HCT116 (cell line): ENCODE data around the gene IRAG1. TPM values are rescaled to one million over a fixed set of nuclear protein-coding genes. Genes with fewer than 3 reads are reported as not detected.

ENCODE experiments used
- ATAC-seq: fragments of 200-7000 bp; cut with Tn5 transposase; 2 replicates; pipeline ENCODE4 v1.9.1; 2020; ENCODE audit warnings: mild to moderate bottlenecking, moderate library complexity
- BruUV-seq: library from RNA; stranded (reverse); fragments of 400-500 nt; replicated peaks from 2 replicates; lab custom pipeline; 2021; lab: Mats Ljungman, UMichigan
- CTCF ChIA-PET: fragments of 300-600 bp; sonication (Branson Sonifier 250); formaldehyde crosslinking; loops from one replicate; lab custom pipeline; 2021; ENCODE audit warnings: antibody characterized with exemption; lab: Charles Lee
- POLR2A ChIA-PET: fragments of 300-600, 350-600 bp; sonication (Branson Sonifier 250); formaldehyde crosslinking; loops from one replicate; lab custom pipeline; 2021; ENCODE audit warnings: antibody characterized with exemption; lab: Charles Lee
- RAD21 ChIA-PET, 2 experiments: fragments of 300-600 bp; sonication (Branson Sonifier 250); formaldehyde crosslinking; loops; one replicate each; lab custom pipeline; 2023; ENCODE audit warnings: low total read pairs in 2 of 2; ENCODE audit not compliant: uncharacterized antibody in 2 of 2, unreplicated experiment in 2 of 2, low non-redundant PET in 1 of 2; lab: Charles Lee
- DNase-seq: peaks from one replicate; pipeline ENCODE4 v3.0.0-alpha.2; 2010; ENCODE audit warnings: low read depth, low spot score
- H2AFZ ChIP-seq: fragments of 200-600 bp; shearing (Covaris generic), sonication (generic); 2 replicates; pipeline ENCODE4 v1.6.1; 2017; ENCODE audit warnings: low read depth, mixed run types, mixed read lengths, antibody characterized with exemption, low read length; ENCODE audit not compliant: poor library complexity, severe bottlenecking
- H3K27ac ChIP-seq: 2 replicates; pipeline ENCODE4 v1.5.1; 2012; ENCODE audit warnings: low read depth, low read length
- H3K27me3 ChIP-seq: fragments of 200-600 bp; sonication (generic); 2 replicates; pipeline ENCODE4 v1.6.1; 2016; ENCODE audit warnings: mixed run types, low read length, mixed read lengths; ENCODE audit not compliant: insufficient read depth
- H3K36me3 ChIP-seq, 2 experiments: fragments of 200-500 bp in 1 of 2; fragments of 200-600 bp in 1 of 2; sonication (Bioruptor generic) in 1 of 2; sonication (generic) in 1 of 2; 2 replicates each; pipeline versions ENCODE4 v1.5.1 to v1.6.1; 2014 to 2016; ENCODE audit warnings: low read length in 2 of 2, inconsistent platforms in 1 of 2, mixed read lengths in 1 of 2, mixed run types in 1 of 2; ENCODE audit not compliant: insufficient read depth in 2 of 2, control insufficient read depth in 1 of 2
- H3K4me1 ChIP-seq, 2 experiments: fragments of 200-600 bp in 1 of 2; sonication (generic) in 1 of 2; 2 replicates each; pipeline versions ENCODE4 v1.5.1 to v1.6.1; 2012 to 2017; ENCODE audit warnings: low read length in 2 of 2, inconsistent platforms in 1 of 2, mild to moderate bottlenecking in 1 of 2, mixed read lengths in 1 of 2, mixed run types in 1 of 2, moderate library complexity in 1 of 2; ENCODE audit not compliant: insufficient read depth in 2 of 2, control insufficient read depth in 1 of 2
- H3K4me2 ChIP-seq: fragments of 200-600 bp; sonication (generic); 2 replicates; pipeline ENCODE4 v1.6.1; 2017; ENCODE audit warnings: mixed run types, low read length, mixed read lengths
- H3K4me3 ChIP-seq, 2 experiments: fragments of 200-600 bp in 1 of 2; sonication (generic) in 1 of 2; replicated peaks in 1 of 2; 2 replicates each; pipeline ENCODE4 v1.5.1; 2011 to 2016; ENCODE audit warnings: low read length in 2 of 2, control low read depth in 1 of 2, low read depth in 1 of 2, mild to moderate bottlenecking in 1 of 2, mixed read lengths in 1 of 2, mixed run types in 1 of 2
- H3K79me2 ChIP-seq: fragments of 200-600 bp; sonication (generic); 2 replicates; pipeline ENCODE4 v1.6.1; 2017; ENCODE audit warnings: mild to moderate bottlenecking, mixed run types, low read length, moderate library complexity, mixed read lengths; ENCODE audit not compliant: insufficient read depth
- H3K9ac ChIP-seq: fragments of 200-600 bp; sonication (generic); 2 replicates; pipeline ENCODE4 v1.6.1; 2016; ENCODE audit warnings: low read length, mixed read lengths
- H3K9me2 ChIP-seq: fragments of 200-600 bp; sonication (generic), shearing (Covaris generic); 2 replicates; pipeline ENCODE4 v1.6.1; 2017; ENCODE audit warnings: mixed run types, mild to moderate bottlenecking, moderate library complexity; ENCODE audit not compliant: insufficient read depth
- H3K9me3 ChIP-seq, 2 experiments: fragments of 200-500 bp in 1 of 2; fragments of 200-600 bp in 1 of 2; sonication (Bioruptor generic) in 1 of 2; sonication (generic) in 1 of 2; 2 replicates each; pipeline ENCODE4 v1.6.1; 2014 to 2017; ENCODE audit warnings: low read length in 2 of 2, mixed read lengths in 2 of 2, inconsistent platforms in 1 of 2, low read depth in 1 of 2, mild to moderate bottlenecking in 1 of 2, mixed run types in 1 of 2, moderate library complexity in 1 of 2; ENCODE audit not compliant: control insufficient read depth in 1 of 2, insufficient read depth in 1 of 2
- H4K20me1 ChIP-seq: fragments of 200-600 bp; sonication (generic), shearing (Covaris generic); 2 replicates; pipeline ENCODE4 v1.6.1; 2017; ENCODE audit warnings: mixed run types, mild to moderate bottlenecking, moderate library complexity; ENCODE audit not compliant: insufficient read depth
- ATF3 ChIP-seq: IDR thresholded peaks from 2 replicates; pipeline ENCODE4 v1.6.1; 2012
- CBX3 ChIP-seq: IDR thresholded peaks from 2 replicates; pipeline ENCODE4 v1.6.1; 2012; ENCODE audit warnings: low read depth
- CEBPB ChIP-seq: IDR thresholded peaks from 2 replicates; pipeline ENCODE4 v1.6.1; 2012; ENCODE audit warnings: low read depth
- EGR1 ChIP-seq: IDR thresholded peaks from 2 replicates; pipeline ENCODE4 v1.6.1; 2012; ENCODE audit warnings: low read depth
- ELF1 ChIP-seq: IDR thresholded peaks from 2 replicates; pipeline ENCODE4 v1.6.1; 2012; ENCODE audit warnings: low read depth, borderline replicate concordance
- EZH2 ChIP-seq: fragments of 200-600 bp; sonication (generic); IDR thresholded peaks from 2 replicates; pipeline ENCODE4 v1.6.1; 2017; ENCODE audit warnings: antibody characterized with exemption, mixed run types
- EZH2phosphoT487 ChIP-seq: fragments of 200-600 bp; IDR thresholded peaks from 2 replicates; pipeline ENCODE4 v1.6.1; 2018; ENCODE audit warnings: antibody characterized with exemption, borderline replicate concordance
- JUND ChIP-seq: IDR thresholded peaks from 2 replicates; pipeline ENCODE4 v1.6.1; 2012
- POLR2A ChIP-seq: IDR thresholded peaks from 2 replicates; pipeline ENCODE4 v1.7.0; 2011; ENCODE audit warnings: borderline replicate concordance; ENCODE audit not compliant: insufficient read depth, insufficient read length; ENCODE audit errors: extremely low read depth
- POLR2AphosphoS5 ChIP-seq: IDR thresholded peaks from 2 replicates; pipeline ENCODE4 v1.6.1; 2011; ENCODE audit warnings: mild to moderate bottlenecking, low read depth, low read length, moderate library complexity
- REST ChIP-seq: IDR thresholded peaks from 2 replicates; pipeline ENCODE4 v1.6.1; 2012; ENCODE audit warnings: low read depth
- SIN3A ChIP-seq: IDR thresholded peaks from 2 replicates; pipeline ENCODE4 v1.6.1; 2012; ENCODE audit warnings: low read depth
- SP1 ChIP-seq: IDR thresholded peaks from 2 replicates; pipeline ENCODE4 v1.6.1; 2012; ENCODE audit warnings: low read depth
- SRF ChIP-seq: IDR thresholded peaks from 2 replicates; pipeline ENCODE4 v1.6.1; 2012; ENCODE audit warnings: low read depth
- ZFX ChIP-seq: fragments of 450-650 bp; IDR thresholded peaks from 2 replicates; pipeline ENCODE4 v1.6.1; 2017
- ZNF274 ChIP-seq: fragments of 200-500 bp; sonication (Bioruptor generic); IDR thresholded peaks from 2 replicates; pipeline ENCODE4 v1.6.1; 2014; ENCODE audit warnings: mild to moderate bottlenecking, low read depth, low read length, inconsistent platforms
- intact Hi-C: fragments of 100-400 bp; cut with micrococcal nuclease; formaldehyde crosslinking; loops from 2 replicates; pipeline ENCODE4 v1.10.0; 2022
- total RNA-seq: library from RNA; stranded (reverse); gene quantifications from one replicate; pipeline ENCODE4 v1.2.1, GENCODE V29; 2021; ENCODE audit not compliant: unreplicated experiment
- TF ChIP-seq, protein P1 (sequence below): IDR thresholded peaks from 2 replicates; pipeline ENCODE4 v1.6.1; 2012

The IRAG1 gene
- total RNA-seq, 1 experiment from 2014 or later = 3.7 TPM

DNA sequence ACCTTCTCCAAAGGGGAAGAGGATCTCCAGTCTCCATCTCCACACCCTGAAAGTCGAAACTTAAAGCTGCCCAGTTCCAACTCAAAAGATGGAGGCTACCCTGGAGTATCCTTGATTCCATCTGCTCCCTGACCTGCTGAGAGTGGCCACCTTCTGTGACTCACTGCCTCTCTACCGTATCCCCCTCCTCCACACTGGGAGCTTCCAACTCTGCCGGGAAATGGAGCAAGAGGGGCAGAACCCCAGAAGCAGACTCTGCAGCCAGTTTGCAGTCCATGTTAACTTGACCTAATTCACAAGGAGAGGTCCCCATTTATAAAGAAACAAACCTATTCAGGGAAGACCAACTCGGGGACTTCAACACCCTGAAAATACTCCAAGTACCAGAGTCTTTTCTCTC, 22.0 kb upstream of the IRAG1 start:
- Histone ChIP-seq H3K36me3 (no peaks in the 10 kb centered on the region), H3K4me1 (peaks cover 2 to 17% of the 10 kb centered on the region in 2 experiments; a peak in 3 of 4 replicates), H3K4me3 (no peak overlapping the region), H3K4me2 (no peak overlapping the region), H3K9me3 (no peaks in the 10 kb centered on the region), H3K27me3 (no peaks in the 10 kb centered on the region), H3K27ac (no peak overlapping the region), H4K20me1 (no peaks in the 10 kb centered on the region), H2AFZ (no peak overlapping the region), H3K79me2 (no peaks in the 10 kb centered on the region), H3K9me2 (no peaks in the 10 kb centered on the region), H3K9ac (no peak overlapping the region)
- no peak for TF ChIP-seq ATF3
- no peak for TF ChIP-seq CBX3
- no peak for TF ChIP-seq CEBPB
- TF ChIP-seq EGR1 = no peak
- TF ChIP-seq SP1 = no peak
- no peak for TF ChIP-seq EZH2
- no peak for TF ChIP-seq SIN3A
- TF ChIP-seq ELF1 = no peak
- no peak for TF ChIP-seq POLR2A
- ATAC-seq (no peak), DNase-seq (no peak)
- BruUV-seq = no TSS peak
- ChIA-PET CTCF (no interaction called here), POLR2A (no interaction called here), RAD21 (no interaction called here)
- intact Hi-C loops = no loop called here

DNA sequence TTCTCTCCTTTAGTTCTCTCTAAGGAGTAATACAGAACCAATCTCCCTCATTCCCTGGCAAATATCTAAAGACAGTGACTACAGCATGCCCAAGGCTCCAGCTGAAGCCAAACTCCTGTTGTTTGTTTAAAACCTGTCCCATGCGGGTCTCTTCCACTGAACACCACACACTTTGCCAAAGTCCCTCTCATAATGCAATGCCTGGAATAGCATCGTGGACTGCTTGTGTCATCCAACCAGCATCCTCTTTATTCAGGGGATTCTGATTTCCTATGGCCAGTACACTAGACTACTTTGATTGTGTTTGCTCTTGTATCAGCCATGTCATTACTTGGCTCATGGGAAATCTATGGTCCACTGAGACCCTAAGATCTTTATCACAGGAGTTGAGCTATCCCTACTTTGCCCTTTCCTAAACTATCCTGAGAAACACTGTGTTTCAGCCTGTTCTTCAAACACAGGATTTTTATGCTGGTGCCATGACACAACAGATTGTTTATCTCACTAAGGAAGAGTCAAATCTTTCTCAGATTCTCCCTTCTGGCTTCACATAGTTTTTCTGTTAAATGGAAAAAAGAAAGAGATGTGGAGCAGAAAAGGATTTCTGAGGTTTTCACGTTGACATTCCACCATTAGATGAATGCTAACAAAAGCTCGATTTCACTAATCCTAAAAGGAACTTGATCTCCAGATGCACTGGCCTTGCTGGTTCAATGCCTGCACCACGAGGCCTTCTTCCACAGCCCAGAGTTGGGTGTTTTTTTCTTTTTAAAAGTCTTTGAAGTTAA, 15.9 kb upstream of the IRAG1 start:
- H3K27me3 ChIP-seq = no peaks in the 10 kb centered on the region
- H3K9ac ChIP-seq = no peak overlapping the region
- no peak overlapping the region for H3K4me2 ChIP-seq
- H3K27ac ChIP-seq = no peak overlapping the region
- BruUV-seq = no TSS peak
- ChIA-PET POLR2A (interaction anchor here (0.6 kb wide), 1 partner anchor 26 kb away, joined by 4 read pairs; no protein-coding TSS in a partner anchor), RAD21 (no interaction called here)
- no peaks in the 10 kb centered on the region for H3K9me3 ChIP-seq
- TF ChIP-seq EZH2 = no peak
- no peak for TF ChIP-seq CBX3
- no peak for TF ChIP-seq ZNF274
- no peak for TF ChIP-seq EZH2phosphoT487
- TF ChIP-seq SRF = no peak
- no peak for TF ChIP-seq REST
- no peak for TF ChIP-seq EGR1
- no peak for TF ChIP-seq JUND
- TF ChIP-seq ZFX = no peak
- no peak for TF ChIP-seq POLR2A
- no peak for TF ChIP-seq SP1
- TF ChIP-seq, protein P1, sequence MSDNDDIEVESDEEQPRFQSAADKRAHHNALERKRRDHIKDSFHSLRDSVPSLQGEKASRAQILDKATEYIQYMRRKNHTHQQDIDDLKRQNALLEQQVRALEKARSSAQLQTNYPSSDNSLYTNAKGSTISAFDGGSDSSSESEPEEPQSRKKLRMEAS = no peak
- TF ChIP-seq POLR2AphosphoS5 = no peak
- TF ChIP-seq, all 23 proteins: peak for 0
- DNase-seq (no peak), ATAC-seq (no peak)
- no peak overlapping the region for H2AFZ ChIP-seq
- no peaks in the 10 kb centered on the region for H4K20me1 ChIP-seq
- peaks cover 6 to 20% of the 10 kb centered on the region in 2 experiments; a peak in 3 of 4 replicates for H3K4me1 ChIP-seq
- no peaks in the 10 kb centered on the region for H3K36me3 ChIP-seq
- no peaks in the 10 kb centered on the region for H3K79me2 ChIP-seq
- H3K4me3 ChIP-seq = no peak overlapping the region
- CTCF ChIA-PET = interaction anchor here (1.5 kb wide), 1 partner anchor 18 kb away, joined by 3 read pairs; no protein-coding TSS in a partner anchor
- H3K9me2 ChIP-seq = no peaks in the 10 kb centered on the region
- intact Hi-C loops = no loop called here
